Cardiac muscle cell (in vitro differentiated cells and primary cell): Measurements from ENCODE around the gene GNA15. TPM values are rescaled to one million over a fixed set of nuclear protein-coding genes. Genes with fewer than 3 reads are reported as not detected.

Source experiments
- DNase-seq, 2 donors: peaks; one replicate each; pipeline versions ENCODE4 v3.0.0 to v3.0.0-alpha.2; 2010 to 2017; ENCODE audit warnings: low read depth in 1 of 2, low spot score in 1 of 2
- H3K27ac ChIP-seq: fragments of 200-600 bp; sonication (generic); 2 replicates; pipeline ENCODE4 v1.5.1; 2016
- H3K27me3 ChIP-seq: fragments of 200-600 bp; sonication (generic); 2 replicates; pipeline ENCODE4 v1.6.0; 2016; ENCODE audit warnings: control low read depth
- H3K36me3 ChIP-seq: fragments of 200-600 bp; sonication (generic); 2 replicates; pipeline ENCODE4 v1.5.1; 2016; ENCODE audit warnings: control low read depth
- H3K4me1 ChIP-seq: fragments of 200-600 bp; sonication (generic); 2 replicates; pipeline ENCODE4 v1.8.1; 2017; ENCODE audit warnings: low read depth, mild to moderate bottlenecking, mixed run types
- H3K4me3 ChIP-seq: fragments of 200-600 bp; sonication (generic); 2 replicates; pipeline ENCODE4 v1.5.1; 2016; ENCODE audit warnings: mild to moderate bottlenecking
- H3K9me3 ChIP-seq: fragments of 200-600 bp; sonication (generic); 2 replicates; pipeline ENCODE4 v1.5.1; 2017; ENCODE audit warnings: low read depth, mild to moderate bottlenecking, control low read depth
- CTCF ChIP-seq: IDR thresholded peaks from 2 replicates; pipeline ENCODE4 v1.5.1; 2012; ENCODE audit warnings: low read depth, mild to moderate bottlenecking, low read length
- polyA plus RNA-seq: library from polyadenylated mRNA; unstranded; fragments of >200 nt; fragmentation: Nextera tagmentation; extraction: Ambion mirVana; gene quantifications from 2 replicates; pipeline ENCODE4 v1.2.1, GENCODE V29; 2016
- total RNA-seq: library from RNA; depleted of rRNA; stranded (reverse); fragments of >200 nt; gene quantifications from 2 replicates; pipeline ENCODE4 v1.2.3, GENCODE V29; 2016

Gene GNA15
- total and polyA plus RNA-seq, 2 experiments from 2014 or later, result 0.12 TPM; not detected in 1

- no peaks in the 10 kb centered on the region for H3K36me3 ChIP-seq
- no peaks in the 10 kb centered on the region for H3K9me3 ChIP-seq
- H3K4me1 ChIP-seq, result no peaks in the 10 kb centered on the region
- TF ChIP-seq CTCF, result no peak
- DNase-seq, result no peak
- H3K27ac ChIP-seq, result no peak overlapping the region
- H3K4me3 ChIP-seq, result no peak overlapping the region
- no peaks in the 10 kb centered on the region for H3K27me3 ChIP-seq
Measured at GRCh38 chr19:3145909-3146676, 10.3 kb downstream of the GNA15 start.

- peak; percentile 79 for TF ChIP-seq CTCF
Measured at GRCh38 chr19:3146677-3147100, 10.9 kb downstream of the GNA15 start.

GRCh38 chr19:3148503-3148902, 12.7 kb downstream of the GNA15 start:
- Histone ChIP-seq H3K27me3 (no peaks in the 10 kb centered on the region), H3K9me3 (no peaks in the 10 kb centered on the region), H3K27ac (no peak overlapping the region), H3K4me3 (no peak overlapping the region), H3K4me1 (no peaks in the 10 kb centered on the region), H3K36me3 (no peaks in the 10 kb centered on the region)
- TF ChIP-seq CTCF, result no peak
- DNase-seq, result no peak

More at GRCh38 chr19:3146677-3147100, 10.9 kb downstream of the GNA15 start:
- H3K27me3 ChIP-seq, result no peaks in the 10 kb centered on the region
- H3K4me1 ChIP-seq, result no peaks in the 10 kb centered on the region
- H3K36me3 ChIP-seq, result no peaks in the 10 kb centered on the region
- DNase-seq, result no peak
- no peaks in the 10 kb centered on the region for H3K9me3 ChIP-seq
- H3K27ac ChIP-seq, result no peak overlapping the region
- no peak overlapping the region for H3K4me3 ChIP-seq

GRCh38 chr19:3149089-3149488, 13.3 kb downstream of the GNA15 start:
- no peak overlapping the region for H3K4me3 ChIP-seq
- DNase-seq, result no peak
- no peaks in the 10 kb centered on the region for H3K9me3 ChIP-seq
- no peaks in the 10 kb centered on the region for H3K36me3 ChIP-seq
- no peaks in the 10 kb centered on the region for H3K4me1 ChIP-seq
- no peaks in the 10 kb centered on the region for H3K27me3 ChIP-seq
- no peak overlapping the region for H3K27ac ChIP-seq
- no peak for TF ChIP-seq CTCF

GRCh38 chr19:3149526-3150505, 14.0 kb downstream of the GNA15 start:
- no peaks in the 10 kb centered on the region for H3K4me1 ChIP-seq
- DNase-seq, result no peak
- no peaks in the 10 kb centered on the region for H3K9me3 ChIP-seq
- no peak overlapping the region for H3K27ac ChIP-seq
- no peak overlapping the region for H3K4me3 ChIP-seq
- TF ChIP-seq CTCF, result no peak
- H3K36me3 ChIP-seq, result no peaks in the 10 kb centered on the region
- H3K27me3 ChIP-seq, result no peaks in the 10 kb centered on the region
